Stimulated activated naive B cell treated with anti-CD40 and anti-IgM and Interleukin-4, amounts not matched to agents 10 μg/mL and 1 μg/mL and 100 μg/mL, for 72 hours (primary cell): ENCODE results near the gene RALBP1.
"Not testable (repeated sequence)": the region's sequence is repeated elsewhere in the genome, so short reads cannot be mapped to it uniquely, and the experiment has no call there.

Experiments
- ATAC-seq, 2 donors: fragments of 150-1000 bp; cut with Tn5 transposase; replicated peaks; 2 replicates each; pipeline ENCODE4 v1.10.0; 2021; ENCODE audit warnings: moderate library complexity in 1 of 2
- DNase-seq: peaks from one replicate; pipeline ENCODE4 v3.0.0; 2021
- H3K27ac Mint-ChIP-seq: one replicate; pipeline ENCODE4 v1.8.0; 2022; ENCODE audit warnings: mild to moderate bottlenecking, mixed read lengths
- H3K27me3 Mint-ChIP-seq, 2 donors: one replicate each; pipeline ENCODE4 v1.8.0; 2022; ENCODE audit warnings: mixed read lengths in 2 of 2
- H3K36me3 Mint-ChIP-seq, 2 donors: one replicate each; pipeline ENCODE4 v1.8.0; 2022; ENCODE audit warnings: mixed read lengths in 2 of 2, mild to moderate bottlenecking in 1 of 2
- H3K4me1 Mint-ChIP-seq, 2 donors: one replicate each; pipeline ENCODE4 v1.8.0; 2022; ENCODE audit warnings: mixed read lengths in 2 of 2, mild to moderate bottlenecking in 1 of 2
- H3K4me3 Mint-ChIP-seq, 2 donors: one replicate each; pipeline ENCODE4 v1.8.0; 2022; ENCODE audit warnings: mild to moderate bottlenecking in 2 of 2, mixed read lengths in 2 of 2, moderate library complexity in 1 of 2
- H3K9me3 Mint-ChIP-seq, 2 donors: one replicate each; pipeline ENCODE4 v1.8.0; 2022; ENCODE audit warnings: mixed read lengths in 2 of 2, mild to moderate bottlenecking in 1 of 2

RALBP1 gene

DNA sequence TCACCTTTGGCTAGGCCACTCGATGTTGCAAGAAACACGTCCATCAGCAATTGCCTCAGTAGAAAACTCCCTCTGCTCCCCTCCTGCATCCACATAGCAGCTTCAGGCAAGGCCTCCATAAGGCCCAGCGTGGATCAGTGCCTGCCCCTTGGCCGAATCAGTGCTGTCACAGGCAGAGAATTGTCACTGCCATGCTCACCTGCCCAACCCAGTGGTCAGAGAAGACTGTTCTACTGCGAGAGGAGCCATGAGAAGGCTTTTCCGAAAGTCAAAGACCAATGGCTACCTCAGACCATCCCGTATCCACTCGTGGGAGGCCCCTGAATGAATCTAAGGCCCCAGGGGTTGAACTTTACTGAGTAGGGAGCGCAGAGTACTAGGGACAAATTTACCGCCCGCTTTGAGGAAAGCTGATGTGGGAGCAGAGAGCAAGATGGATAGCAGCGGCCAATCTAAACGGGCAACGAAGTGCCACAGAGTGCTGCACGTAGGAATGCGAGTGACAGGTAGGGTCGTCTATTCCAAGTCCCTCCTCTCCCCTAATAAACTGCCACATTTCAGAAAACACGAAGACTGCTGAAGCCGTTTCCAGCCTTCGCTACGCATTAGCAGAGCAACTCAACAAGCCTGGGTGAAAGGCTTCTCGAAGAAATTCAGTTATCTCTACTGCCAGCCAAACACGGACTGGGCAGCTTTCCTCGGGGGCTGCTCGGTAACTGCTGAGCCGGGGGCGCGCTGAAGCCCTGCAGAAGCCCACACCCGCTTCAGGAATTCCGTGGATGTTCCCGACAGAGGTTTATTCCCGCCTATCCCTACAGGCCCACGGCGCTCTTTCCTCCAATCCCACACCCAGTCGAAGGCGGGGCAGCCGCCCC is 968 bp upstream of the RALBP1 start:
- ATAC-seq (no peak), DNase-seq (no peak)
- H3K4me1 Mint-ChIP-seq = peaks cover 12 to 18% of the 10 kb centered on the region in 2 donors
- peak overlapping the region; percentile 96 to 99 for H3K4me3 Mint-ChIP-seq
- H3K27me3 Mint-ChIP-seq = peaks cover 0 to 4% of the 10 kb centered on the region in 2 donors
- H3K27ac Mint-ChIP-seq = peak overlapping the region; percentile 99
- peaks cover 3 to 19% of the 10 kb centered on the region in 2 donors for H3K36me3 Mint-ChIP-seq
- H3K9me3 Mint-ChIP-seq = peaks cover 0 to 5% of the 10 kb centered on the region in 2 donors

DNA sequence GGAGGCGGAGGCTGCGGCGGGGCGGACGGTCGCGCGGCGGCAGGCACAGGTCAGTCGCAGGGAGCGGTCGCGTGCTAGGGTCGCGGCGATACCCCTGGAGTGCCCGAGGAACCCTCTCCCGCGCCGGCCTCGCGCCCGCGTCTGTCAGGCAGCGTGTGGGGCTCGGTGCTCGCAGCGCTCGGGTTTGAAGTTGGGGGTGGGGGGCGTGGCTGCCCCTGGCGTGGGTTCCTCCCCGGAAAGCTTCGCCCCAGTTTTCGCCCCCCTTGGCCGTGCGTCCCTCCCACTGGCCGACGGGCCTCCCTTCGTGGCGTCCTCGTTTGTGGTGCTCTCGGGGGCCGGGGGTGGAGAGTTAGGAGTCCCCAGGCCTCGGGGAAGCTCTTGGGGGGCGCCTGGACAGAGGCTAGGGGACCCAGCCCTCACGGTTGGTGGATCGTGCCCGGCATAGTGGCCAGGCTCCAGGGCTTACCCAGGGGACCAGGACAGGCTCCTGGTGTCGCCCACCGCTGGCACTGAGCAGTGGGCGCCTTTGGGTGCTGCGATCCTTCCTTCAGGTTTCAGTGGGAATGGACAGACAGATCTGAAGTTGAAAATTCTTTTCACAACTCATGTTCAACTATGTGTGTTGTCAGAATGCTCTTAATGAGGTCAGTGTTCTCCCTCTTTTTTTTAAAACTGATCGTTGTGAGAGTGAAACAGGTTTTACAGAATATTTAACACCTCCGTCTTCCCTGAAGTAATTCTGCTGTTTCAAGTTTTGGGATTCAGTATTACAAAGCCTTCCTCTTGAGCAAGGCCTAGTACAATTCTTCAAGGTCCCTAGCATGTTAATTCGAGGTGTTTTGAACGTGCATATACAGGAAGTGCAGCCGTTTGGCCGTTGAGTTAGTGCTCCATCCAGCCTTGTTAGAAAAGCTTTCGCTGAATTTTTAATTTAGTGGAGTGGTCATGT is 604 bp downstream of the RALBP1 start:
- Mint-ChIP-seq H3K4me1 (peaks cover 20 to 32% of the 10 kb centered on the region in 2 donors), H3K4me3 (peak overlapping the region; percentile 96 to 99), H3K27me3 (peaks cover 0 to 4% of the 10 kb centered on the region in 2 donors), H3K9me3 (no peaks in the 10 kb centered on the region), H3K36me3 (peaks cover 6 to 27% of the 10 kb centered on the region in 2 donors), H3K27ac (peak overlapping the region; percentile 72)
- DNase-seq = no peak
- no peak for ATAC-seq

- DNase-seq, H3K27ac Mint-ChIP-seq, ATAC-seq, H3K27me3 Mint-ChIP-seq, H3K9me3 Mint-ChIP-seq: not testable (repeated sequence)
- Mint-ChIP-seq H3K4me1 (peaks cover 20 to 42% of the 10 kb centered on the region in 2 donors), H3K4me3 (peak overlapping the region; percentile 96 to 99), H3K36me3 (peaks cover 6 to 34% of the 10 kb centered on the region in 2 donors)
Observed at GRCh38 chr18:9476949-9477348, 1.6 kb downstream of the RALBP1 start.

DNA sequence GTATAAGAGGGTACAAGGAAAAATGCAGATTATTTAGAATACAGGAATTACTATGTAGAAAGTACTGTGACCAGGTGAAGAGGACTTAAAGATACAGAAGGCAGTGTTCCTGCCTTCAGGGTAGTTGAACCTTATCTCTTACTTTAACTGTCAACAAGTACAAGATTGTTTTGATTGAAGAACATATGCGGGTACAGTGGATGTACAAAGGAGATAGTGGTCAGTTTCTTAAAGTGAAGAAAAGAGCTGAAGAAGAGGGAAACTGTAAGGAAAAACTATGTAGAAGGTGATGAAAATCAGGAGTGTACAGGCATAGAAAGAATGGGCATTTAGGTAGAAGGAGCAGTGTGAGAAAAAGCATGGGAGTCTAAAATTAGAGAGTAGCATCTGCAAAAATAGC is 2.2 kb downstream of the RALBP1 start:
- Mint-ChIP-seq H3K27me3 (peaks cover 0 to under 1% of the 10 kb centered on the region in 2 donors), H3K36me3 (peaks cover 6 to 34% of the 10 kb centered on the region in 2 donors), H3K9me3 (no peaks in the 10 kb centered on the region), H3K4me1 (peaks cover 23 to 47% of the 10 kb centered on the region in 2 donors), H3K27ac (no peak overlapping the region), H3K4me3 (no peak overlapping the region)
- no peak for DNase-seq
- no peak for ATAC-seq

GRCh38 chr18:9478545-9478944 is 3.2 kb downstream of the RALBP1 start:
- no peaks in the 10 kb centered on the region for H3K9me3 Mint-ChIP-seq
- H3K27me3 Mint-ChIP-seq = no peaks in the 10 kb centered on the region
- peaks cover 6 to 37% of the 10 kb centered on the region in 2 donors for H3K36me3 Mint-ChIP-seq
- peaks cover 29 to 57% of the 10 kb centered on the region in 2 donors for H3K4me1 Mint-ChIP-seq
- H3K27ac Mint-ChIP-seq = no peak overlapping the region
- ATAC-seq = no peak
- no peak overlapping the region for H3K4me3 Mint-ChIP-seq
- no peak for DNase-seq

GRCh38 chr18:9482790-9483189 is 7.5 kb downstream of the RALBP1 start:
- no peaks in the 10 kb centered on the region for H3K27me3 Mint-ChIP-seq
- H3K4me3 Mint-ChIP-seq = no peak overlapping the region
- H3K9me3 Mint-ChIP-seq = peaks cover 3% of the 10 kb centered on the region in 2 donors
- H3K36me3 Mint-ChIP-seq = peaks cover 17 to 50% of the 10 kb centered on the region in 2 donors
- no peak overlapping the region for H3K27ac Mint-ChIP-seq
- DNase-seq = no peak
- no peak for ATAC-seq
- peaks cover 23 to 80% of the 10 kb centered on the region in 2 donors for H3K4me1 Mint-ChIP-seq

- H3K4me3 Mint-ChIP-seq = no peak overlapping the region
- peaks cover 23 to 79% of the 10 kb centered on the region in 2 donors for H3K4me1 Mint-ChIP-seq
- ATAC-seq (no peak), DNase-seq (no peak)
- H3K27me3 Mint-ChIP-seq = no peaks in the 10 kb centered on the region
- H3K36me3 Mint-ChIP-seq = peaks cover 17 to 51% of the 10 kb centered on the region in 2 donors
- H3K27ac Mint-ChIP-seq = no peak overlapping the region
- H3K9me3 Mint-ChIP-seq = peaks cover 3 to 5% of the 10 kb centered on the region in 2 donors
Observed at GRCh38 chr18:9483526-9483925, 8.2 kb downstream of the RALBP1 start.

DNA sequence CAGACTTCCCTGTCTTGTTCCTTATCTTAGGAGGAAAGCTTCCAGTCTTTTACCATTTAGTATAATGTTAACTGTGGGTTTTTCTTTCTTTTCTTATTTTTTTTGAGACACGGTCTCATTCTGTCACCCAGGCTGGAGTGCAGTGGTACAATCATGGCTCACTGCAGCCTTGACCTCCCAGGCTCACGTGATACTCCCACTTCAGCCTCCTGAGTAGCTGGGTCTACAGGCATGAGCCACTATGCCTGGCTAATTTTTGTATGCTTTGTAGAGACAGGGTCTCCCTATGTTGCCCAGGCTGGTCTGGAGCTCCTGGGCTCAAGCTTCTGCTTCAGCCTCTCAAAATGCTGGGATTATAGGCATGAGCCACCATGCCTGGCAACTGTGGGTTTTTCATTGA is 9.5 kb downstream of the RALBP1 start:
- peak overlapping the region; percentile 3 for H3K27ac Mint-ChIP-seq
- peaks cover 20 to 45% of the 10 kb centered on the region in 2 donors for H3K36me3 Mint-ChIP-seq
- H3K27me3 Mint-ChIP-seq, H3K9me3 Mint-ChIP-seq, DNase-seq, ATAC-seq, H3K4me3 Mint-ChIP-seq: not testable (repeated sequence)
- peaks cover 18 to 78% of the 10 kb centered on the region in 2 donors for H3K4me1 Mint-ChIP-seq

- no peak overlapping the region for H3K4me3 Mint-ChIP-seq
Observed at GRCh38 chr18:9488538-9488937, 13.2 kb downstream of the RALBP1 start.

GRCh38 chr18:9494778-9495331 is 19.5 kb downstream of the RALBP1 start:
- H3K4me1 Mint-ChIP-seq = peaks cover 14 to 41% of the 10 kb centered on the region in 2 donors
- H3K4me3 Mint-ChIP-seq = no peak overlapping the region
- H3K27me3 Mint-ChIP-seq = no peaks in the 10 kb centered on the region
- DNase-seq = no peak
- peaks cover 16 to 18% of the 10 kb centered on the region in 2 donors for H3K36me3 Mint-ChIP-seq
- H3K9me3 Mint-ChIP-seq = peaks cover 0 to 6% of the 10 kb centered on the region in 2 donors
- H3K27ac Mint-ChIP-seq = no peak overlapping the region
- ATAC-seq = peak; percentile 63 to 76

More at GRCh38 chr18:9488538-9488937, 13.2 kb downstream of the RALBP1 start:
- DNase-seq (no peak), ATAC-seq (no peak)
- Mint-ChIP-seq H3K27me3 (no peaks in the 10 kb centered on the region), H3K9me3 (peaks cover 5 to 9% of the 10 kb centered on the region in 2 donors), H3K27ac (no peak overlapping the region), H3K36me3 (peaks cover 27 to 45% of the 10 kb centered on the region in 2 donors), H3K4me1 (peaks cover 8 to 62% of the 10 kb centered on the region in 2 donors)

DNA sequence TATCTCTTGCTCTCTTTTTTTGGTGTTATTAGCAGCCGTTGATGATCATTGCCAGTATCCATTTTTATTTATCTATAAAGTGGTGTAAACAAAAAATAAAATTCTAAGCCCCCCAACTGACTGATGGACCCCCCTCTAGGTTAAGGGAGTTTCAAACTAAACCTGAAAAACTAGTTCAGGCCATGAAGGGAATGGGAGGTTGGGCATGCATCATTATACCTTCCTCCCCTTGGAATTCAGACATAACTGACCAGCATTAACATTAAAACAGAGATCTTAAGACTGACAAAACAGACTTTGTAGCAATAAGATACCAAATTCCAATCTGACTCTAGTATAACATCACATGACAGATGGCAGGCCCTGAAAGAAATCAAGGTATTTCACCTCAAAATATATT is 20.2 kb downstream of the RALBP1 start:
- H3K27ac Mint-ChIP-seq = no peak overlapping the region
- H3K4me1 Mint-ChIP-seq = peaks cover 14 to 40% of the 10 kb centered on the region in 2 donors
- H3K36me3 Mint-ChIP-seq = peaks cover 15 to 18% of the 10 kb centered on the region in 2 donors
- DNase-seq (no peak), ATAC-seq (no peak)
- H3K27me3 Mint-ChIP-seq = no peaks in the 10 kb centered on the region
- H3K9me3 Mint-ChIP-seq = peaks cover 0 to 6% of the 10 kb centered on the region in 2 donors
- no peak overlapping the region for H3K4me3 Mint-ChIP-seq

DNA sequence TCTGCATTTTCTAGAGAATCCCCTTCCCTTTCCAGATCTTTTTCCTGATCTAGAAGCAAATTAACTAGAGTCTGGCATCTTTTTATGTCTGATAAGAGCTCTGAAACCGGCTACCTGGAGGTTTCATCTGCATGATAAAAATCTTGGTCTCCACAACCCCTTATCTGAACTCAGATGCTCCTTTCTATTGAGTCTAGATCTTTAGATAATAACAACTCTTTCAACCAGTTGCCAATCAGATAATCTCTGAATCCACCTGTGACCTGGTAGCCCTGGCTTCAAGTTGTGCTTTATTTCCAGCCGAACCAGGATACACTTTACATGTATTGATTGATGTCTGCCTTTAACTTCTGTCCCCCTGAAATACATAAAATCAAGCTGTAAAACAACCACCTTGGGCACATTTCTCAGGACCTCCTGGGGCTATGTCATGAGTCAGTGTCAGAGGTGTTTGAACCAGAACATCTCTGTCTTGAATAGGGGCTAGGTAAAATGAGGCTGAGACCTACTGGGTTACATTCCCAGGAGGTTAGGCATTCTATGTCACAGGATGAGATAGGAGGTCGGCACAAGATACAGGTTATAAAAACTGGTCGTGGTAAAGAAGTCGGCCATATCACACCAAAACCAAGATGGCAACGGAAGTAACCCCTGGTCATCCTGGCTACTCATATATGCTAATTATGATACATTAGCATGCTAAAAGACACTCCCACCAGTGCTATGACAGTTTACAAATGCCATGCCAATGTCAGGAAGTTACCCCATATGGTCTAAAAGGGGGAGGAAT is 20.8 kb downstream of the RALBP1 start:
- DNase-seq (no peak), ATAC-seq (no peak)
- peaks cover 10 to 19% of the 10 kb centered on the region in 2 donors for H3K36me3 Mint-ChIP-seq
- H3K9me3 Mint-ChIP-seq = peaks cover 0 to 3% of the 10 kb centered on the region in 2 donors
- H3K4me1 Mint-ChIP-seq = peaks cover 14 to 34% of the 10 kb centered on the region in 2 donors
- H3K27me3 Mint-ChIP-seq = no peaks in the 10 kb centered on the region
- no peak overlapping the region for H3K4me3 Mint-ChIP-seq
- no peak overlapping the region for H3K27ac Mint-ChIP-seq

GRCh38 chr18:9506046-9506792 is 30.9 kb downstream of the RALBP1 start:
- ATAC-seq = no peak
- H3K4me3 Mint-ChIP-seq = no peak overlapping the region
- DNase-seq = no peak
- peaks cover 4% of the 10 kb centered on the region in 2 donors for H3K9me3 Mint-ChIP-seq
- H3K27me3 Mint-ChIP-seq = no peaks in the 10 kb centered on the region
- no peak overlapping the region for H3K27ac Mint-ChIP-seq
- peaks cover 16 to 45% of the 10 kb centered on the region in 2 donors for H3K4me1 Mint-ChIP-seq
- peaks cover 18 to 25% of the 10 kb centered on the region in 2 donors for H3K36me3 Mint-ChIP-seq
